Mucosa of descending colon (tissue), 3 donors: ENCODE data around the gene BCAT1. TPM values are rescaled to one million over a fixed set of nuclear protein-coding genes. Genes with fewer than 3 reads are reported as not detected.

ENCODE experiments used
- ATAC-seq: fragments of 200-7000 bp; cut with Tn5 transposase; one replicate; pipeline ENCODE4 v1.9.1; 2020; ENCODE audit warnings: mild to moderate bottlenecking, moderate library complexity
- DNase-seq, 3 donors: peaks; one replicate each; pipeline ENCODE4 v3.0.0-alpha.2; 2020
- H3K36me3 ChIP-seq: fragments of 200-600 bp; one replicate; pipeline ENCODE4 v1.8.0; 2021; ENCODE audit warnings: low read depth, mild to moderate bottlenecking
- H3K4me1 ChIP-seq: fragments of 200-600 bp; one replicate; pipeline ENCODE4 v1.8.0; 2021; ENCODE audit warnings: low read depth, mild to moderate bottlenecking
- H3K4me3 ChIP-seq: fragments of 200-600 bp; one replicate; pipeline ENCODE4 v1.8.0; 2021; ENCODE audit warnings: mild to moderate bottlenecking
- H3K9me3 ChIP-seq: fragments of 200-600 bp; one replicate; pipeline ENCODE4 v1.8.0; 2021; ENCODE audit warnings: mild to moderate bottlenecking
- intact Hi-C, 2 donors: fragments of 100-400 bp; cut with DNase I in 1 of 2; cut with micrococcal nuclease in 1 of 2; formaldehyde crosslinking; loops; one replicate each; pipeline versions ENCODE4 v1.11.0 to v1.11.1; 2022; cut with DNase I, micrococcal nuclease
- total RNA-seq, 3 donors: library from RNA; stranded (reverse); fragmentation: NEBNext Ultra II Directional in 2 of 3; extraction: Animal tissue kit (Norgen Biotek cat#: 25700) in 2 of 3; gene quantifications; one replicate each; pipeline versions ENCODE4 v1.2.1 to v1.2.4, GENCODE V29; 2021 to 2023
- TF ChIP-seq, protein P1 (sequence below): fragments of 200-600 bp; IDR thresholded peaks from one replicate; pipeline ENCODE4 v1.8.0; 2022; ENCODE audit warnings: antibody characterized with exemption, mild to moderate bottlenecking
- donor health status: DM: no; HTN: no; CAD: no; lungs with moderate emphysema.
- donor health status: DM: no; HTN: no; CAD: no.
- donor health status: DM: no; HTN: yes; CAD: no.

Gene BCAT1
- total RNA-seq, 3 donors from 2014 or later, result 5.3 to 19.7 (median 11.1) TPM

GRCh38 chr12:24947541-24948419 is 1.1 kb downstream of the BCAT1 start:
- no peak for DNase-seq

DNA sequence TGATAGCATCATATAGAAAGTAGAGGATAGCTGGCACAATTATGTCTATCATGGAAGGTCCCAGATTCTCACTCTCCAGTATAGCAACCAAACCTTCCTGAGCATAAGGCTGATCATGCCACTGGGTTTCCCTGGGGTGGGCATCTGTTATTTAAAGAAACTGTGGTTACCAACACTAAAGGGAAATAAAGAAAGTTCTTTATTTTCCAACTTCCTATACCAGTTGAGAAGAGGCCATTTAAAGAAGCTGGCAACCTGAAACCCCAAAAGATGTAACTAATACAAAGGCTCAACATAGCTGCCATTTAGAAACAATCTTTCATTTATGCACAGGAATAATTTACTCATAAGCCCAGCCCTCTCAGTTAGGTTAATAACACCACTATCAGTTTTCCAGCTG is 3.1 kb downstream of the BCAT1 start:
- no peak for DNase-seq
- no peak for ATAC-seq
- H3K4me1 ChIP-seq, result no peaks in the 10 kb centered on the region
- H3K4me3 ChIP-seq, result no peak overlapping the region
- H3K36me3 ChIP-seq, result no peaks in the 10 kb centered on the region
- TF ChIP-seq, protein P1, sequence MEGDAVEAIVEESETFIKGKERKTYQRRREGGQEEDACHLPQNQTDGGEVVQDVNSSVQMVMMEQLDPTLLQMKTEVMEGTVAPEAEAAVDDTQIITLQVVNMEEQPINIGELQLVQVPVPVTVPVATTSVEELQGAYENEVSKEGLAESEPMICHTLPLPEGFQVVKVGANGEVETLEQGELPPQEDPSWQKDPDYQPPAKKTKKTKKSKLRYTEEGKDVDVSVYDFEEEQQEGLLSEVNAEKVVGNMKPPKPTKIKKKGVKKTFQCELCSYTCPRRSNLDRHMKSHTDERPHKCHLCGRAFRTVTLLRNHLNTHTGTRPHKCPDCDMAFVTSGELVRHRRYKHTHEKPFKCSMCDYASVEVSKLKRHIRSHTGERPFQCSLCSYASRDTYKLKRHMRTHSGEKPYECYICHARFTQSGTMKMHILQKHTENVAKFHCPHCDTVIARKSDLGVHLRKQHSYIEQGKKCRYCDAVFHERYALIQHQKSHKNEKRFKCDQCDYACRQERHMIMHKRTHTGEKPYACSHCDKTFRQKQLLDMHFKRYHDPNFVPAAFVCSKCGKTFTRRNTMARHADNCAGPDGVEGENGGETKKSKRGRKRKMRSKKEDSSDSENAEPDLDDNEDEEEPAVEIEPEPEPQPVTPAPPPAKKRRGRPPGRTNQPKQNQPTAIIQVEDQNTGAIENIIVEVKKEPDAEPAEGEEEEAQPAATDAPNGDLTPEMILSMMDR, result no peak
- intact Hi-C loops, result no loop called here
- no peaks in the 10 kb centered on the region for H3K9me3 ChIP-seq

More at GRCh38 chr12:24947541-24948419, 1.1 kb downstream of the BCAT1 start:
- H3K36me3 ChIP-seq, result no peaks in the 10 kb centered on the region
- no peaks in the 10 kb centered on the region for H3K4me1 ChIP-seq
- H3K9me3 ChIP-seq, result no peaks in the 10 kb centered on the region
- intact Hi-C loops, result no loop called here
- ATAC-seq, result no peak
- H3K4me3 ChIP-seq, result no peak overlapping the region
- TF ChIP-seq, protein P1, result no peak

GRCh38 chr12:24945039-24945438 is 3.9 kb downstream of the BCAT1 start:
- TF ChIP-seq, protein P1, result no peak
- H3K36me3 ChIP-seq, result no peaks in the 10 kb centered on the region
- intact Hi-C loops, result no loop called here
- DNase-seq (no peak), ATAC-seq (no peak)
- H3K9me3 ChIP-seq, result no peaks in the 10 kb centered on the region
- H3K4me1 ChIP-seq, result no peaks in the 10 kb centered on the region
- H3K4me3 ChIP-seq, result no peak overlapping the region

- no peaks in the 10 kb centered on the region for H3K36me3 ChIP-seq
- H3K9me3 ChIP-seq, result no peaks in the 10 kb centered on the region
- TF ChIP-seq, protein P1, result no peak
- DNase-seq, result no peak
- ATAC-seq, result no peak
- no peak overlapping the region for H3K4me3 ChIP-seq
- no peaks in the 10 kb centered on the region for H3K4me1 ChIP-seq
- intact Hi-C loops, result no loop called here
These were observed 4.3 kb downstream of the BCAT1 start for GRCh38 chr12:24944601-24944975.

DNA sequence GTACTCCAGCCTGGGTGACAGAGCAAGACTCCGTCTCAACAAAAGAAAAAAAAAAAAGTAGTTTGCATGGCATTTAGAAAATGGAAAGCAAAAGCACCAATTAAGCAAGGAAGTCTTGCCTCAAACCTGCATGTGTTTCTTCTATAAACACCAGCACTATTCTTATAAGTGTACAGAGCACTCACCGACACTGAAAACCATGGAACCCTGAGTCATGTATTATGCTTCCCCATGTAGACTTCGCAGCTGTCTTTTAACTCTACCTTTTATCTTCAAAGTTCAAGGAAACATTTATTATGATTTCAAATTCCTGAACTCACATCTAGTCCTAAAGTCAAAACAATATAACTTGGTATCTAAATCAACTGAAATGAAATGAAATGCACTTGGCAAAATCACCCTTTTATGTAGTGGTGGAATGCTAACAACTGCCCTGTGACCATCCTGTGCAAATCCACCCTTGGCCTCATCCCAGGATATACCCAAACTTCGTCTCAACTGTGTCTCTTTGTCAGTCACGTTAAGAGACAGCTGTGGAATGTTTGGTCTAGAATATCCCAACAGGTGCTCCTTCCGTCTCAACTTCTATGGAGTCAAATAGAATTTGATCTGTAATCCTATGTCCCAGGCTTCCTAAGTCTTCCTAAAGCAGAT is 4.8 kb downstream of the BCAT1 start:
- DNase-seq (no peak), ATAC-seq (no peak)
- Histone ChIP-seq H3K4me1 (no peaks in the 10 kb centered on the region), H3K9me3 (no peaks in the 10 kb centered on the region), H3K4me3 (no peak overlapping the region), H3K36me3 (no peaks in the 10 kb centered on the region)
- TF ChIP-seq, protein P1, result no peak
- intact Hi-C loops, result no loop called here
